Activated CD8-positive, alpha-beta T cell treated with anti-CD3 and anti-CD28 coated beads for 36 hours (primary cell): ENCODE measurements around the gene FAM219A. TPM values are rescaled to one million over a fixed set of nuclear protein-coding genes. Genes with fewer than 3 reads are reported as not detected.

Source experiments
- ATAC-seq: fragments of 200-7000 bp; cut with Tn5 transposase; one replicate; pipeline ENCODE4 v1.10.0; 2021; ENCODE audit warnings: mild to moderate bottlenecking, moderate library complexity
- CTCF ChIA-PET: fragments of 350-600 bp; sonication (Branson Sonifier 250); formaldehyde crosslinking; loops from one replicate; lab custom pipeline; 2021; ENCODE audit warnings: antibody characterized with exemption; lab: Charles Lee
- POLR2A ChIA-PET: fragments of 350-600 bp; sonication (Branson Sonifier 250); formaldehyde crosslinking; loops from one replicate; lab custom pipeline; 2021; ENCODE audit warnings: antibody characterized with exemption; lab: Charles Lee
- DNase-seq: peaks from one replicate; pipeline ENCODE4 v3.0.0-alpha.2; 2020
- H3K27ac Mint-ChIP-seq: one replicate; pipeline ENCODE4 v1.8.0; 2021; ENCODE audit warnings: mild to moderate bottlenecking, mixed read lengths
- H3K27me3 Mint-ChIP-seq: one replicate; pipeline ENCODE4 v1.8.0; 2021; ENCODE audit warnings: mixed read lengths
- H3K36me3 Mint-ChIP-seq: one replicate; pipeline ENCODE4 v1.8.0; 2021; ENCODE audit warnings: low read depth, mixed read lengths
- H3K4me1 Mint-ChIP-seq: one replicate; pipeline ENCODE4 v1.8.0; 2021; ENCODE audit warnings: low read depth, mixed read lengths
- H3K4me3 Mint-ChIP-seq: one replicate; pipeline ENCODE4 v1.8.0; 2021; ENCODE audit warnings: mild to moderate bottlenecking, moderate library complexity, mixed read lengths
- H3K9me3 Mint-ChIP-seq: one replicate; pipeline ENCODE4 v1.8.0; 2021; ENCODE audit warnings: mixed read lengths
- intact Hi-C: fragments of 100-400 bp; cut with micrococcal nuclease; formaldehyde crosslinking; loops from one replicate; pipeline ENCODE4 v1.10.0; 2022
- total RNA-seq, 2 experiments: library from RNA; stranded (reverse); gene quantifications; one replicate each; pipeline ENCODE4 v1.2.3, GENCODE V29; 2021
- TF ChIP-seq, protein P1 (sequence below): fragments of 200-600 bp; IDR thresholded peaks from one replicate; pipeline ENCODE4 v1.8.0; 2022; ENCODE audit warnings: antibody characterized with exemption, mild to moderate bottlenecking

Gene FAM219A
- total RNA-seq, 2 experiments from 2014 or later: 8.2 to 9.2 TPM

- H3K27ac Mint-ChIP-seq: no peak overlapping the region
- TF ChIP-seq, protein P1, sequence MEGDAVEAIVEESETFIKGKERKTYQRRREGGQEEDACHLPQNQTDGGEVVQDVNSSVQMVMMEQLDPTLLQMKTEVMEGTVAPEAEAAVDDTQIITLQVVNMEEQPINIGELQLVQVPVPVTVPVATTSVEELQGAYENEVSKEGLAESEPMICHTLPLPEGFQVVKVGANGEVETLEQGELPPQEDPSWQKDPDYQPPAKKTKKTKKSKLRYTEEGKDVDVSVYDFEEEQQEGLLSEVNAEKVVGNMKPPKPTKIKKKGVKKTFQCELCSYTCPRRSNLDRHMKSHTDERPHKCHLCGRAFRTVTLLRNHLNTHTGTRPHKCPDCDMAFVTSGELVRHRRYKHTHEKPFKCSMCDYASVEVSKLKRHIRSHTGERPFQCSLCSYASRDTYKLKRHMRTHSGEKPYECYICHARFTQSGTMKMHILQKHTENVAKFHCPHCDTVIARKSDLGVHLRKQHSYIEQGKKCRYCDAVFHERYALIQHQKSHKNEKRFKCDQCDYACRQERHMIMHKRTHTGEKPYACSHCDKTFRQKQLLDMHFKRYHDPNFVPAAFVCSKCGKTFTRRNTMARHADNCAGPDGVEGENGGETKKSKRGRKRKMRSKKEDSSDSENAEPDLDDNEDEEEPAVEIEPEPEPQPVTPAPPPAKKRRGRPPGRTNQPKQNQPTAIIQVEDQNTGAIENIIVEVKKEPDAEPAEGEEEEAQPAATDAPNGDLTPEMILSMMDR: no peak
- H3K9me3 Mint-ChIP-seq: no peaks in the 10 kb centered on the region
- no peaks in the 10 kb centered on the region for H3K27me3 Mint-ChIP-seq
- CTCF ChIA-PET: interaction anchor here (0.7 to 9.4 kb wide), 16 partner anchors 10 to 564 kb away, joined by 3 to 117 read pairs (median 6); no protein-coding TSS in a partner anchor
- H3K36me3 Mint-ChIP-seq: no peaks in the 10 kb centered on the region
- no peak for DNase-seq
- POLR2A ChIA-PET: interaction anchor here (0.6 to 1.9 kb wide), 4 partner anchors 14 to 90 kb away, joined by 3 to 14 read pairs (median 4); no protein-coding TSS in a partner anchor
- ATAC-seq: no peak
- intact Hi-C loops: loop anchor here (1.0 to 10.0 kb wide), 3 partner anchors 50 to 334 kb away; partner anchors contain the start of gene UBAP2
- H3K4me3 Mint-ChIP-seq: no peak overlapping the region
- H3K4me1 Mint-ChIP-seq: peaks cover 30% of the 10 kb centered on the region
Observed at GRCh38 chr9:34378376-34379060, 79.9 kb downstream of the FAM219A start.

- Mint-ChIP-seq H3K36me3 (peaks cover 6% of the 10 kb centered on the region), H3K4me3 (peak overlapping the region; percentile 87), H3K4me1 (peaks cover 30% of the 10 kb centered on the region), H3K9me3 (no peaks in the 10 kb centered on the region), H3K27ac (no peak overlapping the region), H3K27me3 (no peaks in the 10 kb centered on the region)
- ATAC-seq (no peak), DNase-seq (peak; percentile 23)
- POLR2A ChIA-PET: interaction anchor here (0.7 to 2.5 kb wide), 4 partner anchors 47 to 329 kb away, joined by 3 to 10 read pairs (median 7); partner anchors contain the start of gene UBAP2
- intact Hi-C loops: loop anchor here (5.0 to 10.0 kb wide), 2 partner anchors 120 to 333 kb away; partner anchors contain the start of gene UBAP2
- CTCF ChIA-PET: interaction anchor here (0.7 to 9.4 kb wide), 13 partner anchors 11 to 332 kb away, joined by 3 to 117 read pairs (median 3); partner anchors contain the start of gene RPP25L
- TF ChIP-seq, protein P1: no peak
Observed at GRCh38 chr9:34377404-34377746, 81.0 kb downstream of the FAM219A start.

GRCh38 chr9:34376596-34377403 is 81.6 kb downstream of the FAM219A start, which contains the start of gene MYORG:
MYORG (minus strand) TSS chr9:34376898; CDS start chr9:34372943, 3,955 bp downstream.
- Mint-ChIP-seq H3K4me3 (peak within 1 kb of the TSS; percentile 87), H3K27me3 (no peaks in the 10 kb centered on the region), H3K4me1 (peaks cover 30% of the 10 kb centered on the region), H3K36me3 (peaks cover 9% of the 10 kb centered on the region), H3K9me3 (no peaks in the 10 kb centered on the region), H3K27ac (peak within 1 kb of the TSS; percentile 82)
- intact Hi-C loops: loop anchor here (5.0 to 10.0 kb wide), 2 partner anchors 119 to 332 kb away; partner anchors contain the start of gene UBAP2
- ChIA-PET CTCF (interaction anchor here (0.6 to 9.4 kb wide), 14 partner anchors 11 to 331 kb away, joined by 3 to 117 read pairs (median 3); partner anchors contain the start of gene RPP25L), POLR2A (interaction anchor here (0.7 to 2.5 kb wide), 5 partner anchors 41 to 328 kb away, joined by 3 to 10 read pairs (median 5); partner anchors contain the start of gene UBAP2)
- peak; percentile 99 for DNase-seq
- peak; percentile 86 for ATAC-seq
- TF ChIP-seq, protein P1: no peak

DNA sequence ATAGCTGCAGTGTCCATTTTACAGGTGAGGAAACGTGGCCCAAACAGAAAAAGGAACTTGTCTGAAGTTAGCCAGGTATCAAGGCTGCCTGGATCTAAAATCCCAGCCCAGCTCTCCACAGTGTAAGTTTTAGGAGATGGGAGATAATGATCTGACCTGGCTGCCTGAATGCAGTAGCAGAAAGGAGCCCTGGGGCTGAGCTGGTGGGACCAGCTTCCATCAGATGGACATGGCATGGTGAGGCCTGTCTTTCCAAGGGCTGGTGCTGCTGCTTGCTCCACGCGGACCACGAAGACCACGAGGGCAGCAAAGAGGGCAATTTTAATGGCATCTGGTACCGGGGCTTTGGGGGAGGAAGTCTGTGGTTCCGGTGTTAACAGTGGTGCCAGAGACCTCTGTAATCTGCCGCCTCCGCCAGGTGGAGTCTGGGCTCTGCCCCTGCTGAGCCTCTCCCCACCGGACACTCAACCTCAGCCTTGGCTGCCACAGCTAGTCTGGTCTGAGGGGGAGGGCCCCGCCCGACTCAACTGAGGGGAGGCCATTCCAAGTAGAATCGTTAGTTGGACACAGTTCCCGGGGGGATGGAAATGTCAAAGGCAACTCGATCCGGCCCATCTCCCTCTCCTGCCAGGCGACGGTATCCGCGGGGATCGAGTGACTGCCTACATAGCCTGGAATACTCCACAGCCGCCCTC is 82.3 kb downstream of the FAM219A start:
- ChIA-PET CTCF (interaction anchor here (1.2 to 9.4 kb wide), 5 partner anchors 11 to 303 kb away, joined by 3 to 117 read pairs (median 10); no protein-coding TSS in a partner anchor), POLR2A (interaction anchor here (1.2 to 2.5 kb wide), 4 partner anchors 40 to 203 kb away, joined by 3 to 10 read pairs (median 6); no protein-coding TSS in a partner anchor)
- peaks cover 14% of the 10 kb centered on the region for H3K36me3 Mint-ChIP-seq
- H3K27ac Mint-ChIP-seq: peak overlapping the region; percentile 82
- peaks cover 3% of the 10 kb centered on the region for H3K9me3 Mint-ChIP-seq
- DNase-seq (peak; percentile 75), ATAC-seq (peak; percentile 13)
- no peaks in the 10 kb centered on the region for H3K27me3 Mint-ChIP-seq
- TF ChIP-seq, protein P1: no peak
- intact Hi-C loops: loop anchor here (5.0 to 10.0 kb wide), 2 partner anchors 119 to 331 kb away; partner anchors contain the start of gene UBAP2
- peaks cover 27% of the 10 kb centered on the region for H3K4me1 Mint-ChIP-seq
- peak overlapping the region; percentile 87 for H3K4me3 Mint-ChIP-seq
